H9 (cell line): Measurements from ENCODE around the gene PRSS21. TPM values are rescaled to one million over a fixed set of nuclear protein-coding genes. Genes with fewer than 3 reads are reported as not detected.
A peak's percentile ranks its signal among the peaks of the same experiment; 100 is the strongest.

Source experiments
- DNase-seq: peaks from one replicate; pipeline ENCODE4 v3.0.0-alpha.2; 2017
- H2AFZ ChIP-seq: one replicate; pipeline ENCODE4 v1.6.1; 2013; ENCODE audit warnings: mild to moderate bottlenecking, low read length, control low read depth, moderate library complexity
- H2AK5ac ChIP-seq: 2 replicates; pipeline ENCODE4 v1.6.1; 2013; ENCODE audit warnings: low read length, control low read depth, mixed read lengths; ENCODE audit not compliant: insufficient read length
- H2BK120ac ChIP-seq: one replicate; pipeline ENCODE4 v1.6.1; 2013; ENCODE audit warnings: low read depth, mild to moderate bottlenecking, low read length, control low read depth, inconsistent platforms; ENCODE audit not compliant: poor library complexity, severe bottlenecking
- H2BK12ac ChIP-seq: 2 replicates; pipeline ENCODE4 v1.6.1; 2013; ENCODE audit warnings: low read length, control low read depth, mixed read lengths, low read depth; ENCODE audit not compliant: insufficient read length
- H2BK15ac ChIP-seq: 2 replicates; pipeline ENCODE4 v1.6.1; 2013; ENCODE audit warnings: low read depth, low read length, control low read depth
- H2BK20ac ChIP-seq: one replicate; pipeline ENCODE4 v1.6.1; 2013; ENCODE audit warnings: low read depth, mild to moderate bottlenecking, low read length, control low read depth, inconsistent platforms; ENCODE audit not compliant: poor library complexity, severe bottlenecking
- H2BK5ac ChIP-seq: 2 replicates; pipeline ENCODE4 v1.6.1; 2013; ENCODE audit warnings: low read length, control low read depth, mixed read lengths; ENCODE audit not compliant: insufficient read length
- H3K14ac ChIP-seq: 2 replicates; pipeline ENCODE4 v1.6.1; 2013; ENCODE audit warnings: low read length, control low read depth; ENCODE audit not compliant: insufficient read depth
- H3K18ac ChIP-seq: 2 replicates; pipeline ENCODE4 v1.6.1; 2013; ENCODE audit warnings: low read depth, mild to moderate bottlenecking, mixed read lengths, low read length, control low read depth; ENCODE audit not compliant: insufficient read length
- H3K23ac ChIP-seq: 2 replicates; pipeline ENCODE4 v1.6.1; 2013; ENCODE audit warnings: low read length, control low read depth, mixed read lengths, low read depth; ENCODE audit not compliant: insufficient read length
- H3K23me2 ChIP-seq: 2 replicates; pipeline ENCODE4 v1.6.1; 2013; ENCODE audit warnings: low read depth, mild to moderate bottlenecking, mixed read lengths, low read length, control low read depth; ENCODE audit not compliant: insufficient read length, poor library complexity, severe bottlenecking
- H3K27ac ChIP-seq: 2 replicates; pipeline ENCODE4 v1.5.1; 2013; ENCODE audit warnings: low read length, control low read depth, mixed read lengths, low read depth; ENCODE audit not compliant: insufficient read length
- H3K27me3 ChIP-seq: 2 replicates; pipeline ENCODE4 v1.6.1; 2013; ENCODE audit warnings: low read length, control low read depth, inconsistent platforms; ENCODE audit not compliant: insufficient read depth
- H3K4ac ChIP-seq: 2 replicates; pipeline ENCODE4 v1.6.1; 2013; ENCODE audit warnings: low read depth, mild to moderate bottlenecking, control low read depth, inconsistent platforms, low read length, moderate library complexity
- H3K4me1 ChIP-seq: 2 replicates; pipeline ENCODE4 v1.6.1; 2013; ENCODE audit warnings: low read length, control low read depth, inconsistent platforms; ENCODE audit not compliant: insufficient read depth
- H3K4me2 ChIP-seq: 2 replicates; pipeline ENCODE4 v1.6.1; 2013; ENCODE audit warnings: low read length, control low read depth, mixed read lengths; ENCODE audit not compliant: insufficient read length, insufficient read depth
- H3K56ac ChIP-seq: 2 replicates; pipeline ENCODE4 v1.6.1; 2013; ENCODE audit warnings: low read depth, mild to moderate bottlenecking, mixed read lengths, low read length, control low read depth; ENCODE audit not compliant: insufficient read length
- H3K79me1 ChIP-seq: 2 replicates; pipeline ENCODE4 v1.6.1; 2013; ENCODE audit warnings: low read depth, mild to moderate bottlenecking, moderate library complexity, low read length, control low read depth, inconsistent platforms; ENCODE audit not compliant: insufficient read depth, poor library complexity, severe bottlenecking
- H3K79me2 ChIP-seq: 2 replicates; pipeline ENCODE4 v1.6.1; 2013; ENCODE audit warnings: low read length, control low read depth, inconsistent platforms; ENCODE audit not compliant: insufficient read depth
- H3K9ac ChIP-seq: 2 replicates; pipeline ENCODE4 v1.6.1; 2013; ENCODE audit warnings: low read length, control low read depth, mixed read lengths; ENCODE audit not compliant: insufficient read length; ENCODE audit errors: extremely low read depth
- H3K9me3 ChIP-seq: one replicate; pipeline ENCODE4 v1.6.1; 2013; ENCODE audit warnings: low read depth, low read length, inconsistent platforms; ENCODE audit not compliant: control insufficient read depth
- H3T11ph ChIP-seq: one replicate; pipeline ENCODE4 v1.6.1; 2013; ENCODE audit warnings: mild to moderate bottlenecking, low read length, control low read depth, inconsistent platforms
- H4K20me1 ChIP-seq: one replicate; pipeline ENCODE4 v1.6.1; 2013; ENCODE audit not compliant: control insufficient read depth, insufficient read length, insufficient read depth
- H4K5ac ChIP-seq: 2 replicates; pipeline ENCODE4 v1.6.1; 2013; ENCODE audit warnings: low read depth, mild to moderate bottlenecking, mixed read lengths, low read length, control low read depth; ENCODE audit not compliant: insufficient read length
- H4K8ac ChIP-seq: replicated peaks from 2 replicates; pipeline ENCODE4 v1.6.1; 2013; ENCODE audit warnings: low read length, control low read depth, mixed read lengths, low read depth; ENCODE audit not compliant: insufficient read length
- H4K91ac ChIP-seq: 2 replicates; pipeline ENCODE4 v1.6.1; 2013; ENCODE audit warnings: low read depth, mild to moderate bottlenecking, moderate library complexity, mixed read lengths, low read length, control low read depth; ENCODE audit not compliant: insufficient read length
- H3K27ac Mint-ChIP-seq, 3 experiments: 2 replicates in 2 of 3; 3 replicates in 1 of 3; pipeline ENCODE4 v1.8.0; 2020 to 2021; ENCODE audit warnings: mixed read lengths in 3 of 3, mild to moderate bottlenecking in 1 of 3, moderate library complexity in 1 of 3
- H3K27me3 Mint-ChIP-seq: 2 replicates; pipeline ENCODE4 v1.8.0; 2021; ENCODE audit warnings: low read depth, mild to moderate bottlenecking, moderate library complexity, mixed read lengths
- H3K36me3 Mint-ChIP-seq, 3 experiments: 2 replicates in 2 of 3; 3 replicates in 1 of 3; pipeline ENCODE4 v1.8.0; 2020 to 2021; ENCODE audit warnings: low read depth in 3 of 3, mixed read lengths in 3 of 3; ENCODE audit not compliant: insufficient read depth in 1 of 3
- H3K4me1 Mint-ChIP-seq, 2 experiments: 2 replicates each; pipeline ENCODE4 v1.8.0; 2020; ENCODE audit warnings: mixed read lengths in 2 of 2
- H3K4me3 Mint-ChIP-seq, 2 experiments: 2 replicates in 1 of 2; 3 replicates in 1 of 2; pipeline ENCODE4 v1.8.0; 2020 to 2021; ENCODE audit warnings: mild to moderate bottlenecking in 2 of 2, mixed read lengths in 2 of 2, moderate library complexity in 1 of 2
- H3K9me3 Mint-ChIP-seq, 2 experiments: 2 replicates in 1 of 2; 3 replicates in 1 of 2; pipeline ENCODE4 v1.8.0; 2020; ENCODE audit warnings: mild to moderate bottlenecking in 2 of 2, mixed read lengths in 2 of 2, moderate library complexity in 1 of 2
- CTCF ChIP-seq: fragments of 200-600 bp; sonication (generic); conservative IDR thresholded peaks from 3 replicates; pipeline ENCODE4 v1.8.0; 2021; ENCODE audit warnings: antibody characterized with exemption, mild to moderate bottlenecking
- whole genome bisulfite sequencing: extraction: QIAGEN DNeasy Blood & Tissue Kit; methylation state at CpG from one replicate; pipeline ENCODE4 v1.1.7; 2013; ENCODE audit warnings: missing lambda C conversion rate, low lambda C conversion rate, mixed read lengths; ENCODE audit not compliant: insufficient read length; ENCODE audit errors: extremely low coverage; 5-methylcytosine and 5-hydroxymethylcytosine counted together
- total RNA-seq: library from RNA; stranded (reverse); gene quantifications from 2 replicates; pipeline ENCODE4 v1.2.1, GENCODE V29; 2021

The PRSS21 gene
- total RNA-seq, 1 experiment from 2014 or later, result not detected

DNA sequence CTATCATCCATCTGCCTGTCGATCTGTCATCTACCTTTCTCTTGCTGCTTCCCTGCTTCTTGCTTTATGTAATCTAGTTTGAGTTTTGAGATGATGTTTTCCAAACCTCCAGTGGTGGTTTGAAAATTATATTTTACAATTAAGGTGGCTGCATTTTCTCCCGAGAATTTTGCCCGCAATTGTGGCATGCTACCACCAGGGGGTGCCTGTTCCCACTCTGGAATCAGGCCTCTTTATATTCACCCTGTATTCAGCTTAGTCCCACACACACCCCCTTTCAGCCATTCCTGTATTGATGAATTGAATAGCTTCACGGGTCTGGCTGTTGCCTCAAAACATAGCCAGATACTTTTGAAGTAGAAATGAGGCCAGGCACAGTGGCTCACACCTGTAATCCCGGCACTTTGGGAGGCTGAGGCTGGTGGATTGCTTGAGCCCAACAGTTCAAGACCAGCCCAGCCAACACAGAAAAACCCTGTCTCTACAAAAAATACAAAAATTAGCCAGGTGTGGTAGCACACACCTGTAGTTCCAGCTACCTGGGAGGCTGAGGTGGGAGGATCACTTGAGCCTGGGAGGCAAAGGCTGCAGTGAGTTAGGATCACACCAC lies 37.8 kb downstream of the PRSS21 start:
- H3T11ph ChIP-seq, result no peak overlapping the region
- H3K23ac ChIP-seq, result no peak overlapping the region
- no peaks in the 10 kb centered on the region for H3K79me2 ChIP-seq
- H3K4me1 ChIP-seq, result no peaks in the 10 kb centered on the region; the same call in 1 of the 2 replicates
- peaks cover 14 to 15% of the 10 kb centered on the region in 2 experiments for H3K9me3 Mint-ChIP-seq
- peaks cover 5 to 7% of the 10 kb centered on the region in 2 experiments; a peak in 3 of 4 replicates for H3K4me1 Mint-ChIP-seq
- no peak overlapping the region for H4K5ac ChIP-seq
- H4K8ac ChIP-seq, result no peak overlapping the region
- H3K27ac Mint-ChIP-seq, result no peak overlapping the region
- TF ChIP-seq CTCF, result peak; percentile 87
- no peak overlapping the region for H4K91ac ChIP-seq
- no peak overlapping the region for H2BK15ac ChIP-seq
- no peak for DNase-seq
- no peak overlapping the region for H2BK120ac ChIP-seq
- no peak overlapping the region for H3K4me2 ChIP-seq
- no CpG with 5 or more reads among the region's 5 CpGs for WGBS
- no peak overlapping the region for H2BK12ac ChIP-seq
- H2AFZ ChIP-seq, result no peak overlapping the region
- H3K79me1 ChIP-seq, result no peaks in the 10 kb centered on the region
- no peak overlapping the region for H2AK5ac ChIP-seq
- no peak overlapping the region for H3K14ac ChIP-seq
- no peak overlapping the region for H3K27ac ChIP-seq
- H3K27me3 Mint-ChIP-seq, result peaks cover 20% of the 10 kb centered on the region
- H3K36me3 Mint-ChIP-seq, result peaks cover 0 to 11% (median 10%) of the 10 kb centered on the region in 3 experiments; a peak in 6 of 7 replicates
- H2BK20ac ChIP-seq, result no peak overlapping the region
- no peak overlapping the region for H3K9ac ChIP-seq
- H3K9me3 ChIP-seq, result no peaks in the 10 kb centered on the region
- peaks cover 5% of the 10 kb centered on the region for H3K23me2 ChIP-seq
- no peak overlapping the region for H3K56ac ChIP-seq
- no peaks in the 10 kb centered on the region for H3K27me3 ChIP-seq
- no peak overlapping the region for H2BK5ac ChIP-seq
- no peak overlapping the region for H3K18ac ChIP-seq
- no peak overlapping the region for H3K4me3 Mint-ChIP-seq
- H4K20me1 ChIP-seq, result no peaks in the 10 kb centered on the region
- H3K4ac ChIP-seq, result no peak overlapping the region
